RPMI8226 (cell line): Measurements from ENCODE around the gene POLK.
"Not testable (repeated sequence)": the region's sequence is repeated elsewhere in the genome, so short reads cannot be mapped to it uniquely, and the experiment has no call there.

Experiments used
- DNase-seq: peaks from one replicate; pipeline ENCODE4 v3.0.0-alpha.2; 2015

Gene POLK

GRCh38 chr5:75511435-75512382, at the start of gene POLK, which contains the start of gene CERT1:
TSS of gene POLK (plus strand) at chr5:75511891.
TSS of gene CERT1 (minus strand) at chr5:75511629. CDS start at chr5:75511207, 422 bp downstream.
- DNase-seq = peak; percentile 99

GRCh38 chr5:75463726-75464125, 48.0 kb upstream of the POLK start:
- DNase-seq = no peak

GRCh38 chr5:75465480-75465879, 46.2 kb upstream of the POLK start:
- DNase-seq = no peak

- no peak for DNase-seq
These were observed 45.5 kb upstream of the POLK start for GRCh38 chr5:75466006-75466716.

- DNase-seq = no peak
These were observed 43.1 kb upstream of the POLK start for GRCh38 chr5:75468593-75468992.

- DNase-seq = no peak
These were observed 42.7 kb upstream of the POLK start for GRCh38 chr5:75469017-75469416.

- no peak for DNase-seq
These were observed 40.5 kb upstream of the POLK start for GRCh38 chr5:75471193-75471592.

GRCh38 chr5:75472973-75473372, 38.7 kb upstream of the POLK start:
- no peak for DNase-seq

- DNase-seq = no peak
These were observed 38.2 kb upstream of the POLK start for GRCh38 chr5:75473463-75473862.

GRCh38 chr5:75475364-75475763, 36.3 kb upstream of the POLK start:
- no peak for DNase-seq

- DNase-seq = no peak
These were observed 30.7 kb upstream of the POLK start for GRCh38 chr5:75481024-75481423.

GRCh38 chr5:75482482-75482881, 29.2 kb upstream of the POLK start:
- no peak for DNase-seq

- no peak for DNase-seq
These were observed 27.1 kb upstream of the POLK start for GRCh38 chr5:75484605-75485004.

GRCh38 chr5:75489847-75490246, 21.8 kb upstream of the POLK start:
- not testable (repeated sequence) for DNase-seq

GRCh38 chr5:75491621-75492020, 20.1 kb upstream of the POLK start:
- no peak for DNase-seq

- no peak for DNase-seq
These were observed 15.7 kb upstream of the POLK start for GRCh38 chr5:75496026-75496425.

GRCh38 chr5:75498208-75498777, 13.4 kb upstream of the POLK start:
- no peak for DNase-seq

GRCh38 chr5:75498875-75499274, 12.8 kb upstream of the POLK start:
- not testable (repeated sequence) for DNase-seq

- not testable (repeated sequence) for DNase-seq
These were observed 6.6 kb upstream of the POLK start for GRCh38 chr5:75505112-75505511.

GRCh38 chr5:75507841-75508240, 3.9 kb upstream of the POLK start:
- no peak for DNase-seq

- DNase-seq = no peak
These were observed 2.1 kb upstream of the POLK start for GRCh38 chr5:75509546-75509945.

- DNase-seq = no peak
These were observed 1.7 kb upstream of the POLK start for GRCh38 chr5:75509956-75510355.

GRCh38 chr5:75510417-75510835, 1.3 kb upstream of the POLK start:
- no peak for DNase-seq
